GM12864 (cell line): ENCODE results near the gene FTCD.

Experiments used
- DNase-seq: peaks from one replicate; pipeline ENCODE4 v3.0.0-alpha.2; 2011; ENCODE audit warnings: low read depth
- H3K4me3 ChIP-seq: 2 replicates; pipeline ENCODE4 v1.5.1; 2011; ENCODE audit warnings: mild to moderate bottlenecking, low read depth, low read length, control low read depth
- TF ChIP-seq, protein P1 (sequence below): IDR thresholded peaks from 2 replicates; pipeline ENCODE4 v1.5.1; 2011; ENCODE audit warnings: low read depth, mild to moderate bottlenecking, moderate library complexity, low read length, control low read depth, inconsistent platforms; ENCODE audit errors: missing control alignments

Gene FTCD

DNA sequence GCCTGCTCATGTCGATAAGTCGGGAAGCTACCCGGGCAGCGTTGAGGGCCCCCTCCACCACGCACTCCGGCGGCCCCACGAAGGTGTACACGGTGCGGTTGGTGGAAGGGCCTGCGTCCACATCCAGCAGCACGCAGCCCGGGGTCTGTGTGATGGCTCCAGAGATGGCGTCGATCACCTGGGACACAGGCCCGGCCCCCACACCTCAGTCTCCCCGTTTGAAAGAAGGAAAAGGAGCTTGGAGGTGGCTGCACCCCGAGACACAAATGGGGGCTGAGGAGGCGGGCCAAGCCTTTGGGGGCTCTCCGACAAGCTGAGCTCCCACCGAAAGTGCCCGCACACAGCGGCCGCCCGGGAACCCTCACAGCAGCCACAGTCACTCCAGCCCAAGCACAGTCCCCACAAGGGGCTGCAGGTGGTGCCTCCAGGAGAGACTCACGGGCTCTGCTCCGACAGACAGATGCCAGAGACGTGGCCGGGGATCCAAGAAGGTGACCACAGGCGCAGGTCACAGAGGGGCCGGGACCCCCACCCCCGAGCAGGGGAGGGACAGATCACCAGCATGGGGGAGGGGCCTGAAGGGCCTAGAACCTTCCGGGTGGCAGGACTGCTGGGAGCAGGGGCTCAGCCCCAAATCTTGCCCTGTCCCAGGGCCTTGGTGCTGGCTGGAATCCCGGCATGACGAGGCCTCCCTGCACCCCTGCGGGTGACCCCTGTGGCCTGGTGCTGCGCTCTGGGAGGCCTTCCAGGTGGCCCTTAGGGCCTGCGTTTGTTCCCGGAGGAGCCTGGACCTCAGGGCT lies 1.0 kb downstream of the FTCD start:
- DNase-seq, result no peak
- H3K4me3 ChIP-seq, result no peak overlapping the region
- TF ChIP-seq, protein P1, sequence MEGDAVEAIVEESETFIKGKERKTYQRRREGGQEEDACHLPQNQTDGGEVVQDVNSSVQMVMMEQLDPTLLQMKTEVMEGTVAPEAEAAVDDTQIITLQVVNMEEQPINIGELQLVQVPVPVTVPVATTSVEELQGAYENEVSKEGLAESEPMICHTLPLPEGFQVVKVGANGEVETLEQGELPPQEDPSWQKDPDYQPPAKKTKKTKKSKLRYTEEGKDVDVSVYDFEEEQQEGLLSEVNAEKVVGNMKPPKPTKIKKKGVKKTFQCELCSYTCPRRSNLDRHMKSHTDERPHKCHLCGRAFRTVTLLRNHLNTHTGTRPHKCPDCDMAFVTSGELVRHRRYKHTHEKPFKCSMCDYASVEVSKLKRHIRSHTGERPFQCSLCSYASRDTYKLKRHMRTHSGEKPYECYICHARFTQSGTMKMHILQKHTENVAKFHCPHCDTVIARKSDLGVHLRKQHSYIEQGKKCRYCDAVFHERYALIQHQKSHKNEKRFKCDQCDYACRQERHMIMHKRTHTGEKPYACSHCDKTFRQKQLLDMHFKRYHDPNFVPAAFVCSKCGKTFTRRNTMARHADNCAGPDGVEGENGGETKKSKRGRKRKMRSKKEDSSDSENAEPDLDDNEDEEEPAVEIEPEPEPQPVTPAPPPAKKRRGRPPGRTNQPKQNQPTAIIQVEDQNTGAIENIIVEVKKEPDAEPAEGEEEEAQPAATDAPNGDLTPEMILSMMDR, result no peak

DNA sequence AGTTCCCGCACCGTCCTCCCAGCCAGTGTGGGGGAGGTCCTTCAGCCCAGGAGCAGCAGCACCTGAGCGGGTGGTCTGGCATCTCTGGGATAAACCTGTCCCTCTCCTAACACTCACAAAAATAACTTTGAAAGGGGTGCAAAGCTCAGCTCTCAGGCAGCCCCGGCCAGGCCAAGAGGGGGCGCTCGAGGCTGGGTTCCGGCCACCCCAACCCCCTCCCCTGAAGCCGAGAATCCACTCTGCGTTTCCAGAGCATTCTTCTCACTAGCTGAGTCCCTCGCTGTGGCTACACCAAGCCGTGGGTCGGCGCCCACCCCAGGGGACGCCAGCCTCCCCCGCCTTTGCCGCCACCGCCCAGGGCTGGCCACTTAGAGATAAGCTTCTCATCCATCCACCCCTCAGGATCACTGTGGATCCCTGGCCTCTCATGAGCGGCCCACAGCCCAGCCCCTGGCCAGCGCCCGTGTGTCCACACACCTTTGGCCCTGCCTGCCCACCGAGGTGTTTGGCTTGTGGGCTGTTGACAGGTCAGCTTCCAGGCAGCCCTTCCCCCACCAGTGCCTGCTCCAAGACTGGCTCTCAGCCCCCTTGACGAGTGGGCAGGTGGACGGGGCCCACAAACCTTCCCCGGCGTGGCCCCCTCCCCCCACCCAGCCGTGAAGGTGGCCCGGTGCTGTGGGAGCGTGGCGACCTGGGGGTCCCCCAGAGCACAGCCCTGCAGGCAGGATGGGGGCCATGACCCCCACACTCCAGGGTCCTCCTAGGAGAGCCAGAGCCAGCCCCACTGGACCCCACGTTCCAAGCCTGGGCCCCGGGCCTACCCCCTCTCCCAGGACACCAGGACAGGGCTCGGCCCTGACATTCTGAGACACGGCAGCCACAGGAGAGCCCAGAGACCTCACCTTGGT lies 1.9 kb downstream of the FTCD start:
- no peak for DNase-seq
- H3K4me3 ChIP-seq, result no peak overlapping the region
- TF ChIP-seq, protein P1, result peak; percentile 60

DNA sequence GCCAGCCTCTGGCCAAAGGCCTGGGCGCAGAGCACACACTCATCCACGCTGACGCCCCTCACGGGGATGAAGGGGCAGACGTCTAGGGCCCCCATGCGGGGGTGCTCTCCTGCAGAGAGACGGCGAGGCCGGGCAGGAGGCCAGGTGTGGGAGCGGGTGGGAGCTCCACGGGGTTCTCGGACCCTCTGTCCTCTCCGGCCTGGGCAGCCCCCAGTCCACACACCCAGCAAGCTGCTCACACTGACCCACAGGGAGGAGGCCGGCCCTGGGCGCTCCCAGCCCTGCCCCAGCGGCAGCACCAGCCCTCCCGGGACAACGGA lies 2.5 kb downstream of the FTCD start:
- no peak for DNase-seq
- TF ChIP-seq, protein P1, result no peak
- no peak overlapping the region for H3K4me3 ChIP-seq

DNA sequence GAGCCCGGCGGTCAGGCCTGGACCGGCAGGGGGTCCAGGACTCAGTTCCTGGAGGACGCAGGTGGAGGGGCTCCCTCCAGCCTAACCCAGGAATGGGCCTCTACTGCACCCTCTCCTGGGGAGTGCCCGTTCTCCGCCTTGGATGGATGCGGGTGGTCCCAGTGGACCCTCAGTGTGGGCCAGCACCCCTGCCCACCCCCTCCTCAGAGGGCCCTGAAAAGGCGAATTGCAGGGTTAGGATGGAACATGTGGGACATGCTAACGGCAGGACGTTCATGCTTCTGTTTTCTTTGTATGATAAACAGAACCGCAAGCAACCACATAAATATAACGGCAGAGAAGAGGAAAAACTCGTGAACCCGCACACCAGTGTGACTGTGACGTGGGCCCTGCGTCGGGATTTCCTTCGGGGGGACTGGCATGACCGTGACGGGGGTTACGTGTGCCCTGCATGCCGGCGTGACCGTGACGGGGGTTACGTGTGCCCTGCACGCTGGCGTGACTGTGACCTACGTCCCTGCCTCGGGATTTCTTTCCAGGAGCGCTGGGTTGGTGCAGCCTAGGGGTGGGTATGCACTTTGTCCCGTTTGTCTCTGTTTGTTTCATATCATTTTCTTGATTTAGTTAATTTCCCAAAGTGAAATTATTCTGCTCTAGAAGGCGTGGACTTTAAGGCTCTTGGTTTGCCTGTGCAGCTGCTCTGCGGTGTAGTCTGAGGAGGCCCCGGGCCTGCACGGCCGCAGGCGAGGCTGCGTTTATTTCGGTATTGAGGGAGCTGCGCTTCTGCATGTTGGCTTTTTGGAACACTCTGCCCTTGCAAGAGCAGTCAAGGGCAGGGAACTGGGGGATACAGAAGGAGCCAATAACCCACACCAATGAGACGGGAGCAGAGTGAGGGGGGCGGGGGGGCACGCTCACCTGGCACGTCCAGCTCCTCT lies 3.1 kb downstream of the FTCD start:
- H3K4me3 ChIP-seq, result no peak overlapping the region
- TF ChIP-seq, protein P1, result no peak
- no peak for DNase-seq

DNA sequence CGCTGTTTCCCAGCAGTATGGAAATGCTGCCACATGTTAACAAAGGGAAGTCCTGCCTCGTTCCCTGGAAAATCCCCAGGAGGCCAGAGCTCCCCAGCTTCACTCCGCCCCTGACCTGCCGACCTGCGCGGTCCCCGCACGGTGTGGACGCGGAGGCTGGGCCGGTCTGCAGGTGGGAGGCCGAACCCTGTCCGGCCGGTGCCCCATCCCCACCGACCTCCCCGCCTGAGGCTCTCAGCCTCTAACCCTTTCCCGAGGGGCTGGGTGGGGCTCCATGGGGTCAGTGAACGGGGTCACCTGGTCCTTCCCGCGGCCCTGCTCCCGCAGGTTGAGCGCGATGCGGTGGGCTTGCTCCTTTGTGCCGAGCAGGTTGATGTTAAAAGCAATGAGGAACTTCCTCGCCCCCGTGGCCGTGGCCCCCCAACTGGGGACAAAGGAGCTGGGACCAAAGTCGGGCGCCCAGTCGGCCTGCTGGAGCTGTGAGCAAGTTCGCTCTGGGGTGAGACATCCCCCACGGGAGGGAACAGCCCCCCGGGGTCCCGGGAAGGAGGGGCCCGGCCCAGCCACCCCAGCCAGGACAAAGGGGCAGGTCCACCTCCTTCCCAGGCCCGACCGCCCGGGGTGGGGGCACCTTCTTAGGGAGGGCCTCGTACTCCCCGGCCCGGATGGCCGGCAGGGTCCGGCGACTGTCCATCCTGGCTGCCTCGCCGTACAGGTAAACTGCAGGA lies 4.0 kb downstream of the FTCD start:
- DNase-seq, result no peak
- no peak overlapping the region for H3K4me3 ChIP-seq
- TF ChIP-seq, protein P1, result no peak
